GM18519 (cell line): Measurements from ENCODE around the gene ATAD3B.
"Not testable (repeated sequence)": the region's sequence is repeated elsewhere in the genome, so short reads cannot be mapped to it uniquely, and the experiment has no call there.

Experiments used
- ATAC-seq: cut with Tn5 transposase; IDR thresholded peaks from one replicate; pipeline ENCODE4 v1.9.1; 2021; ENCODE audit warnings: mild to moderate bottlenecking, moderate library complexity; ENCODE audit not compliant: unreplicated experiment, low FRiP score

The ATAD3B gene

GRCh38 chr1:1505801-1506200 is 34.2 kb downstream of the ATAD3B start:
- ATAC-seq: not testable (repeated sequence)

GRCh38 chr1:1507305-1507704 is 35.7 kb downstream of the ATAD3B start:
- ATAC-seq: no peak

DNA sequence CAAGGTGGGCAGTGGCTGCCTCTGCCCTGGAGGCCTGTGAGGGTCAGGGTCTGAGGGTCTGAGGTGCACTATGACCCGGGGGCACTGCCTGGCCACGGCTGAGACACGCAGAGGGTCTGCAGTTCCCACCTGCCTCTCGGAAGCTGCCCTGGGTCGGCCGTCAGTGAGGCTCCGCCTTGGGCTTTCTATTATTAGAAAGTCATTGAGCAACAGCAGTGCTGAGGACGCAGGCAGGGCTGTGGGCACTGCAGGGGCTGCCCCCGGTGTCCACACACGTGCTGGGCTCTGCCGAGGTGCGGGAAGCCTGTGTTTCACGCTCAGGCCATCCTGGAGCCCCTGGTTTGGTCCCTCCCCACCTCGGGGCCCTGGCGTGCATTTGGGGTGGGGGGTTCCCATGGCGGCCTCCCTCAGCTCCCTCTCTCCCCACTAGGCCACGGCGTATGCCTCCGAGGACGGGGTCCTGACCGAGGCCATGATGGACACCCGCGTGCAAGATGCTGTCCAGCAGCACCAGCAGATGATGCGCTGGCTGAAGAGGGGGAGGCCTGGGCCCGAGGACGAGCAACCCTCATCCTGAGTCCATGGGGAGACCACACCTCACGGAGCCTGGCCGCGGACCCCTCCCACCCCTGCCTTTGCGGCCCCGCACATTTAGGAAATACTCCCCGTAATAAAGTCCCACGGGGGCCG is 37.4 kb downstream of the ATAD3B start:
- not testable (repeated sequence) for ATAC-seq

GRCh38 chr1:1509465-1509850 is 37.9 kb downstream of the ATAD3B start:
- not testable (repeated sequence) for ATAC-seq

DNA sequence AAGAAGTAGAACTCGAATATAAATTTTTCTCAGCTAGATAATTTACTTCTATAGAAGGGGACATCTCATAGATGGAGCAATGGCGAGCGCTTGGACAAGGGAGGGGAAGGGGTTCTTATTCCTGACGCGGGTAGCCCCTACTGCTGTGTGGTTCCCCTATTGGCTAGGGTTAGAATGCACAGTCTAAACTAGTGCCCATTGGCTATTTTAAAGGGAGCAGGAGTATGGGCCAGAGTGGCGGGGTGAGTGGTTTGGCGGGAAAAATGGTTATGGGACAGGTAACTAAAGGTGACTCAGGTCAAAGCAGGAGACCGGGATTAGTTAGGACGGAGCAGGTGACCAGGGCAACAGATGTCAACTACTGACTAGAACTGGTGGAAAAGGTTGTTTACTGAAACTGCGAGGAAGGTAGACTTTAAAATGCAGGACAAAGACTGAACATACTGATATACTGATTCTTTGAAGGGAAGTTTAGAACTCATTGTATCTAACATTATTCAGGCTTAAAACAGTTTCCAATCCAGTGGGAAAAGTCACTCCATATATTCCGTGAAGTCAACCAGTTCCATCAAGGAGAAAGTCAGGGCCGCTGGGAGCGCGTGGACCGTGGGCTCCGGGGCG is 39.5 kb downstream of the ATAD3B start:
- ATAC-seq: no peak

GRCh38 chr1:1511533-1512285 is 40.1 kb downstream of the ATAD3B start, which contains the start of gene ATAD3A:
ATAD3A (plus strand) TSS chr1:1512162; CDS start chr1:1512269, 107 bp downstream.
- peak; percentile 73 for ATAC-seq

DNA sequence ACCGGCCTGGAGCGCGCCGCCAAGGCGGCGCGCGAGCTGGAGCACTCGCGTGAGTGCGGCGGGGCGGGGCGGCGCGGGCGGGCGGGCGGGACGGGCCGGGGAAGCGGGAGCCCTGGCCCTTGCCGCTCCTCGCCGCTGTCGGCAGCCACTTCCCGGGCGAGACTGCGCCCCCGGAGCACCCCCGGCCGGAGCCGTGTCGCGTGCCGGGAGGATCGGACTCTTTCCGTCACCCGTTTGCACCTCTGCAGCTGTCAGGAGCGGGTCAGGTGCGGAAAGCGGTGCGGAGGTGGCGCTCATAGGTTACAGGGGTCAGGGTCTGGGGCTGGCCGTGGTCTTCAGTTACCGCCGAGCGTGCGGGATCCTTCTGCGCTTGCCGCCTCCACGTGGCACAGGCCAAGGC is 40.9 kb downstream of the ATAD3B start:
- not testable (repeated sequence) for ATAC-seq

DNA sequence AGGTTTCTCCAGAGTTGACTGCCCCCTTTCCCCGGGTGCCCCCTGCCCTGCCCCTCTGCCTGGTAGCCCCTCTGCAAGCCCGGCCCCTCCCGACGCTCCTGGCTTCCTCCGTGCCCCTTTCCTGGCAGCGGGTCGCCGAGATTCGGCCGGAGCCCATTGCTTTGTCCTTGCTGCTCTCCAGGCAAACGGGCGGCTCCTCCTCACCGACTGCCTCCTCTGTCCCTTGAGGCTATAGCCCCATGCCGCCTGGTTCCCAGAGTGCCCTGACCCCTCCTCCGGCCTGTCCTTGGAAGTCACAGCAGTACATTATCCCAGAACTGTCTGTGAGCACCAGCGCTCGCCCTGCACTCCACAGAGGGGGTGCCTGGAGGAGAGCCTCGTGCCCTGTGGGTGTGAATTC is 42.1 kb downstream of the ATAD3B start:
- not testable (repeated sequence) for ATAC-seq

GRCh38 chr1:1514376-1514775 is 42.8 kb downstream of the ATAD3B start:
- ATAC-seq: not testable (repeated sequence)

GRCh38 chr1:1516923-1517322 is 45.4 kb downstream of the ATAD3B start:
- ATAC-seq: not testable (repeated sequence)

GRCh38 chr1:1517973-1518620 is 46.5 kb downstream of the ATAD3B start:
- ATAC-seq: no peak

GRCh38 chr1:1518621-1519007 is 47.0 kb downstream of the ATAD3B start:
- ATAC-seq: not testable (repeated sequence)

DNA sequence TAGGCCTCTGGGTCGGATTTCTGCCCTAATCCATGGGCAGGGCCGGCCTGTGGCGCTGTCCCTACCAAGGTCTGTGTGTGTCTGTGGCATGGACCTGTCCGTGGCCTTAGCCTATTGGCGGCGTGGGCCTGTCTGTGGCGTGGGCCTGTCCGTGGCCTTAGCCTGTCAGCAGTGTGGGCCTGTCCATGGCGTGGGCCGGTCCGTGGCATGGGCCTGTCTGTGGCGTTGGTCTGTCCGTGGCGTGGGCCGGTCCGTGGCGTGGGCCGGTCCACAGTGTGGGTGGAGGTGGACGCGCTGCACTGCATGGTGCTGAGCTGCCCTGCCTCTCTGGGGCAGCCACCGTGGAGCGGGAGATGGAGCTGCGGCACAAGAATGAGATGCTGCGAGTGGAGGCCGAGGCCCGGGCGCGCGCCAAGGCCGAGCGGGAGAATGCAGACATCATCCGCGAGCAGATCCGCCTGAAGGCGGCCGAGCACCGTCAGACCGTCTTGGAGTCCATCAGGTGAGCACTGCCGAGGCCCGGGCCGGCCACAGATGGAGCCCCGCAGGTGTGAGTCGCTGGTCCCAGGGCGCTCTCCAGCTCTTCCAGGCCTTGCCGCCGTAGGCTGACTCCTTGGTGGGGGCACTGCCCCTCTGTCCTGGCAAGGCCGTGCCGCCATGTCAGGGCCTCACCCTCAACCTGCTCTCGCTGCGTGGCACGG is 48.4 kb downstream of the ATAD3B start:
- not testable (repeated sequence) for ATAC-seq

- ATAC-seq: no peak
These were observed 49.8 kb downstream of the ATAD3B start for GRCh38 chr1:1521331-1521730.

GRCh38 chr1:1522536-1522935 is 51.0 kb downstream of the ATAD3B start:
- not testable (repeated sequence) for ATAC-seq

DNA sequence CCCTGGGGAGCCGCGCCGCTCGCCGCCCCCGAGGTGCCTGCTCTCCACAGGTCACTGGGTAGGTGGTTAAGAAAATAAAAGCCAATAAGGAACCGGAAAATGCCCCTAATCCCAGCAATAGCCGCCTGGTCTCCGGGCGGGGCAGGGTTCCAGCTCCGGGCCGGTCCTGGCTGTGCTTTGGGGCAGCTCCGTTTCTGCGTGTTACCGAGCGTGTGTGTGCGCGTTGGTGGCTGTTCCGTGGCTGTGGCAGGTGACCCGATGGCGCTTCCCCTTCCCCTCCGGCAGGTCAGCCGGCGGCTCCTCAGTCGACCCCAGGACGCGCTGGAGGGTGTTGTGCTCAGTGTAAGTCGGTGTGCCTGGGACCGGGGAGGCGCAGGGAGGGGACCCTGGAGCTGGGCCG is 51.7 kb downstream of the ATAD3B start:
- ATAC-seq: not testable (repeated sequence)

DNA sequence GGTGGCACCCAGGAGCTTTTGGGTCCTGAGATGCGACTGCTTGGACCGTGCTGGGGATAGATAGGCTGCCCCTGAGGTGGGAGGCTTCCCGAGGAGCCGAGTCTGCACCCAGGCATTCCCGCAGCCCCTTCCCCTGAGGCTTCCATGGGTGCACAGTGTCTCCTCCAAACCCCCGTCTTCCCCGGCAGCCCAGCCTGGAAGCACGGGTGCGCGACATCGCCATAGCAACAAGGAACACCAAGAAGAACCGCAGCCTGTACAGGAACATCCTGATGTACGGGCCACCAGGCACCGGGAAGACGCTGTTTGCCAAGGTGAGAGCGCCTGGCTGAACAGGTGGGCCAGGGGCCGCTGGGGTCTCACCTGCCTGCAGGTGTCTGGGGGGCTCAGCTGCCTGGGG is 52.1 kb downstream of the ATAD3B start:
- ATAC-seq: not testable (repeated sequence)

GRCh38 chr1:1524750-1525383 is 53.3 kb downstream of the ATAD3B start:
- ATAC-seq: not testable (repeated sequence)

GRCh38 chr1:1526476-1526875 is 54.9 kb downstream of the ATAD3B start:
- not testable (repeated sequence) for ATAC-seq
